HG03378 (cell line): ENCODE data around the gene GCNT4.

ENCODE experiments used
- ATAC-seq: cut with Tn5 transposase; IDR thresholded peaks from one replicate; pipeline ENCODE4 v1.9.1; 2021; ENCODE audit warnings: mild to moderate bottlenecking, moderate library complexity; ENCODE audit not compliant: unreplicated experiment

Gene GCNT4

GRCh38 chr5:75053054-75053303, 621 bp upstream of the GCNT4 start:
- no peak for ATAC-seq

- ATAC-seq, result no peak
Observed at GRCh38 chr5:75051217-75051751, 1.1 kb downstream of the GCNT4 start.

GRCh38 chr5:75050415-75050814, 1.9 kb downstream of the GCNT4 start:
- ATAC-seq, result no peak

- ATAC-seq, result no peak
Observed at GRCh38 chr5:75049456-75050351, 2.7 kb downstream of the GCNT4 start.

- ATAC-seq, result peak; percentile 52
Observed at GRCh38 chr5:75048457-75048953, 3.9 kb downstream of the GCNT4 start.

- no peak for ATAC-seq
Observed at GRCh38 chr5:75047356-75047755, 5.0 kb downstream of the GCNT4 start.

- no peak for ATAC-seq
Observed at GRCh38 chr5:75046366-75047142, 5.8 kb downstream of the GCNT4 start.

GRCh38 chr5:75045071-75045470, 7.3 kb downstream of the GCNT4 start:
- no peak for ATAC-seq

- ATAC-seq, result no peak
Observed at GRCh38 chr5:75044406-75044805, 8.0 kb downstream of the GCNT4 start.

- ATAC-seq, result no peak
Observed at GRCh38 chr5:75043633-75044264, 8.6 kb downstream of the GCNT4 start.

GRCh38 chr5:75042522-75042921, 9.8 kb downstream of the GCNT4 start:
- no peak for ATAC-seq

GRCh38 chr5:75040973-75041372, 11.4 kb downstream of the GCNT4 start:
- no peak for ATAC-seq

GRCh38 chr5:75037106-75037505, 15.3 kb downstream of the GCNT4 start:
- no peak for ATAC-seq

GRCh38 chr5:75034137-75034739, 18.1 kb downstream of the GCNT4 start:
- ATAC-seq, result no peak

- no peak for ATAC-seq
Observed at GRCh38 chr5:75031366-75031765, 21.0 kb downstream of the GCNT4 start.

- no peak for ATAC-seq
Observed at GRCh38 chr5:75028090-75028489, 24.3 kb downstream of the GCNT4 start.

- ATAC-seq, result no peak
Observed at GRCh38 chr5:75023368-75024159, 28.8 kb downstream of the GCNT4 start.

GRCh38 chr5:75021800-75022199, 30.6 kb downstream of the GCNT4 start:
- ATAC-seq, result no peak

GRCh38 chr5:75021219-75021618, 31.1 kb downstream of the GCNT4 start:
- no peak for ATAC-seq

GRCh38 chr5:75020016-75020656, 32.2 kb downstream of the GCNT4 start:
- ATAC-seq, result no peak
